Right renal cortex interstitium (tissue), 3 donors: ENCODE measurements around the gene NPEPL1. TPM values are rescaled to one million over a fixed set of nuclear protein-coding genes. Genes with fewer than 3 reads are reported as not detected.
"Not testable (repeated sequence)": the region's sequence is repeated elsewhere in the genome, so short reads cannot be mapped to it uniquely, and the experiment has no call there.

Source experiments
- DNase-seq, 3 donors: peaks; one replicate each; pipeline ENCODE4 v3.0.0-alpha.2; 2013; ENCODE audit warnings: low read depth in 3 of 3, low spot score in 2 of 3
- polyA plus RNA-seq, 3 donors: library from polyadenylated mRNA; unstranded; fragments of 120-200 nt; gene quantifications; one replicate each; pipeline ENCODE4 v1.2.1, GENCODE V29; 2013; ENCODE audit not compliant: insufficient read length in 3 of 3

The NPEPL1 gene
- polyA plus RNA-seq, 3 donors = 30.6 to 36.8 (median 32.8) TPM

GRCh38 chr20:58755062-58755697 is 62.6 kb downstream of the NPEPL1 start:
- no peak for DNase-seq

GRCh38 chr20:58755766-58756449 is 63.3 kb downstream of the NPEPL1 start:
- DNase-seq = no peak

- no peak for DNase-seq
These were observed 63.8 kb downstream of the NPEPL1 start for GRCh38 chr20:58756450-58756775.

GRCh38 chr20:58757647-58758046 is 65.0 kb downstream of the NPEPL1 start:
- DNase-seq = not testable (repeated sequence)

GRCh38 chr20:58759947-58760346 is 67.3 kb downstream of the NPEPL1 start:
- no peak for DNase-seq

GRCh38 chr20:58760856-58761255 is 68.3 kb downstream of the NPEPL1 start:
- DNase-seq = no peak

GRCh38 chr20:58762120-58762519 is 69.5 kb downstream of the NPEPL1 start:
- DNase-seq = no peak

- no peak for DNase-seq
These were observed 70.5 kb downstream of the NPEPL1 start for GRCh38 chr20:58763076-58763475.

Other genes with a start within 250 kb of the NPEPL1 start
- 10 to 100 TPM in 2 of 3 donors, 1 to 10 TPM in 1; 9.4 to 14.0 (median 13.8) TPM for gene APCDD1L, start 177.4 kb upstream of the NPEPL1 start, polyA plus RNA-seq
- gene STX16, start 41.5 kb upstream of the NPEPL1 start, polyA plus RNA-seq = 10 to 100 TPM; 49.9 to 57.6 (median 54.7) TPM
- gene GNAS-AS1, start 158.1 kb downstream of the NPEPL1 start, polyA plus RNA-seq = 1 to 10 TPM in 2 of 3 donors, under 1 TPM in 1; 0.75 to 1.3 (median 1.2) TPM
- gene GNAS, start 159.9 kb downstream of the NPEPL1 start, polyA plus RNA-seq = 1,000 to 10,000 TPM; 2,040 to 2,096 (median 2,069) TPM